NCI-H345 treated with DMSO at 0.1 percent for 48 hours (cell line): ENCODE measurements around the gene PCDHGA1.
"Not testable (repeated sequence)": the region's sequence is repeated elsewhere in the genome, so short reads cannot be mapped to it uniquely, and the experiment has no call there.

Source experiments
- DNase-seq: peaks from one replicate; lab custom pipeline; 2025; ENCODE audit not compliant: unreplicated experiment; lab: John Stamatoyannopoulos, UW

PCDHGA1 gene

GRCh38 chr5:141382469-141383294, 52.4 kb downstream of the PCDHGA1 start, which contains the start of gene PCDHGA7:
Gene PCDHGA7, plus strand, starts transcription at chr5:141382742. Its CDS starts 158 bp downstream, at chr5:141382900.
- DNase-seq = no peak

DNA sequence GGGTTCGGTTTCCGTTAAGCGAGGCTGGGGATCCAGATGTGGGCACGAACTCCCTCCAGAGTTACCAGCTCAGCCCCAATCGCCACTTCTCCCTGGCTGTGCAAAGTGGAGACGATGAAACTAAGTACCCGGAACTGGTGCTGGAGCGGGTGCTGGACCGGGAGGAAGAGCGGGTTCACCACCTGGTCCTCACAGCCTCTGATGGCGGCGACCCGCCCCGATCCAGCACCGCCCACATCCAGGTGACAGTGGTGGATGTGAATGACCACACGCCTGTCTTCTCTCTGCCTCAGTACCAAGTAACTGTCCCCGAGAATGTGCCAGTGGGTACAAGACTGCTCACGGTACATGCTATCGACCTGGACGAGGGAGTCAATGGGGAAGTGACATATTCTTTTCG, 53.0 kb downstream of the PCDHGA1 start:
- no peak for DNase-seq

GRCh38 chr5:141384471-141385267, 54.4 kb downstream of the PCDHGA1 start:
- DNase-seq = no peak

GRCh38 chr5:141387557-141388311, 57.4 kb downstream of the PCDHGA1 start, which contains the start of gene PCDHGB4:
Gene PCDHGB4, plus strand, starts transcription at chr5:141387698. Its CDS starts 187 bp downstream, at chr5:141387885.
- DNase-seq = not testable (repeated sequence)

DNA sequence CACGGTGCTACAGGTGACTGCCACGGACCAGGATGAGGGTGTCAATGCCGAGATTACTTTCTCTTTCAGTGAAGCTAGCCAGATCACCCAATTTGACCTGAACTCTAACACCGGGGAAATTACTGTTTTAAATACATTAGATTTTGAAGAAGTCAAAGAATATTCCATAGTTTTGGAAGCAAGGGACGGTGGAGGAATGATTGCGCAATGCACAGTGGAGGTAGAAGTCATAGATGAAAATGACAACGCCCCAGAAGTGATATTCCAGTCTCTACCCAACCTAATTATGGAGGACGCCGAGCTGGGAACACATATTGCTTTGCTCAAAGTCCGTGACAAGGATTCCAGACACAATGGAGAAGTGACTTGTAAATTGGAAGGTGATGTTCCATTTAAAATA, 58.3 kb downstream of the PCDHGA1 start:
- DNase-seq = no peak

DNA sequence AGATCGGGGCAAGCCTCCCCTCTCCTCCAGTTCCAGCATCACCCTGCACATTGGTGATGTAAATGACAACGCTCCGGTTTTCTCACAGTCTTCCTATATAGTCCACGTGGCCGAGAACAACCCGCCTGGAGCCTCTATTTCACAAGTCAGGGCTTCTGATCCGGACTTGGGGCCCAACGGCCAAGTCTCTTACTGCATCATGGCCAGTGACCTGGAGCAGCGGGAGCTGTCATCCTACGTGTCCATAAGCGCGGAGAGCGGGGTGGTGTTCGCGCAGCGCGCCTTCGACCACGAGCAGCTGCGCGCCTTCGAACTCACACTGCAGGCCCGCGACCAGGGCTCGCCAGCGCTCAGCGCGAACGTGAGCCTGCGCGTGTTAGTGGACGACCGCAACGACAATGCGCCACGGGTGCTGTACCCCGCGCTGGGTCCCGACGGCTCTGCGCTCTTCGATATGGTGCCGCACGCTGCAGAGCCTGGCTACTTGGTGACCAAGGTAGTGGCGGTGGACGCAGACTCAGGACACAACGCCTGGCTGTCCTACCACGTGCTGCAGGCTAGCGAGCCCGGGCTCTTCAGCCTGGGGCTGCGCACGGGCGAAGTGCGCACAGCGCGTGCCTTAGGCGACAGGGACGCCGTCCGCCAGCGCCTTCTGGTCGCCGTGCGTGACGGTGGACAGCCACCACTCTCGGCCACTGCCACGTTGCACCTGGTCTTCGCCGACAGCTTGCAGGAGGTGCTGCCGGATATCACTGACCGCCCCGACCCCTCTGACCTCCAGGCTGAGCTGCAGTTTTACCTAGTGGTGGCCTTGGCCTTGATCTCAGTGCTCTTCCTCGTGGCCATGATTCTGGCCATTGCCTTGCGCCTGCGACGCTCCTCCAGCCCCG, 59.1 kb downstream of the PCDHGA1 start:
- no peak for DNase-seq

- no peak for DNase-seq
Observed at GRCh38 chr5:141392429-141393198, 62.3 kb downstream of the PCDHGA1 start, which contains the start of gene PCDHGA8. Gene PCDHGA8, plus strand, starts transcription at chr5:141392633. Its CDS starts 181 bp downstream, at chr5:141392814.

DNA sequence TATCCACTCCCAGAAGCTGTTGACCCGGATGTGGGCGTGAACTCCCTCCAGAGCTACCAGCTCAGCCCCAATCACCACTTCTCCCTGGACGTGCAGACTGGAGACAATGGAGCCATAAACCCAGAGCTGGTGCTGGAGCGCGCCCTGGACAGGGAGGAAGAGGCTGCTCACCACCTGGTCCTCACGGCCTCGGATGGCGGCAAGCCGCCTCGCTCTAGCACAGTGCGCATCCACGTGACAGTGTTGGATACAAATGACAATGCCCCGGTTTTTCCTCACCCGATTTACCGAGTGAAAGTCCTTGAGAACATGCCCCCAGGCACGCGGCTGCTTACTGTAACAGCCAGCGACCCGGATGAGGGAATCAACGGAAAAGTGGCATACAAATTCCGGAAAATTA, 63.0 kb downstream of the PCDHGA1 start:
- DNase-seq = no peak

GRCh38 chr5:141394401-141395187, 64.3 kb downstream of the PCDHGA1 start:
- not testable (repeated sequence) for DNase-seq

DNA sequence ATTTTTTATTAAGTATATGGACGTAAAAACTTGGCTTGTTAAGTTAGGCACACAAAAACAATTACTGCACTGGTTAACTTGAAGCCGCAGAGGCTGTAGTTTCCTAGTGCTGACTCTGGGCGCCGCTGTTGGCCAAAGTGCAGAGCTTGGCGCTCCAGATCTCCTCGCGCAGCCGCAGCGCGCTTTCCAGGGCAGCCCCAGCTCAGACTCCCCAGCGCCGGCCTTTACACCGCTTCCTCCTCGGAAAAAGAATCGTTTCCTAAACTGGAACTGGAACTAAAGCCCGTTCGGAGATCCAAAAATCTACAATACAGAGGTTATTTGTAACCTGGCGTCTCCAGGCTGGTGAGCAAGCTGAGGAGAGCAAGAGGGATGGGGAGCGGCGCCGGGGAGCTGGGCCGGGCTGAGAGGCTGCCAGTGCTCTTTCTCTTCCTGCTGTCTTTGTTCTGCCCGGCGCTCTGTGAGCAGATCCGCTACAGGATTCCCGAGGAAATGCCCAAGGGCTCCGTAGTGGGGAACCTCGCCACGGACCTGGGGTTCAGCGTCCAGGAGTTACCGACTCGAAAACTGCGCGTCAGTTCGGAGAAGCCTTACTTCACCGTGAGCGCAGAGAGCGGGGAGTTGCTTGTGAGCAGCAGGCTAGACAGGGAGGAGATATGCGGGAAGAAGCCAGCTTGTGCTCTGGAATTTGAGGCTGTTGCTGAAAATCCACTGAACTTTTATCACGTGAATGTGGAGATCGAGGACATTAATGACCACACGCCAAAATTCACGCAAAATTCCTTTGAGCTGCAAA, 67.6 kb downstream of the PCDHGA1 start, which contains the start of gene PCDHGB5:
PCDHGB5 (plus strand) TSS at position 192 of the 796 bp plus-strand sequence; CDS start at position 373, 181 bp downstream.
- DNase-seq = not testable (repeated sequence)

DNA sequence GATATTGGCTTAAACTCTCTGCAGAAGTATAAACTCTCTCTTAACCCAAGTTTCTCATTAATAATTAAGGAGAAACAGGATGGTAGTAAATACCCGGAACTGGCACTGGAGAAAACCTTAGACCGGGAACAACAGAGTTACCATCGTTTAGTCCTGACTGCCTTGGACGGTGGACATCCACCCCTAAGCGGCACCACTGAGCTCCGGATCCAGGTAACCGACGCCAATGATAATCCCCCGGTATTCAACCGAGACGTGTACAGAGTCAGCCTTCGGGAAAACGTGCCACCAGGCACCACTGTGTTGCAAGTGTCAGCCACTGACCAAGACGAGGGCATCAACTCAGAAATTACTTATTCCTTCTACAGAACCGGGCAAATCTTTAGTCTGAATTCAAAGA, 68.3 kb downstream of the PCDHGA1 start:
- no peak for DNase-seq

DNA sequence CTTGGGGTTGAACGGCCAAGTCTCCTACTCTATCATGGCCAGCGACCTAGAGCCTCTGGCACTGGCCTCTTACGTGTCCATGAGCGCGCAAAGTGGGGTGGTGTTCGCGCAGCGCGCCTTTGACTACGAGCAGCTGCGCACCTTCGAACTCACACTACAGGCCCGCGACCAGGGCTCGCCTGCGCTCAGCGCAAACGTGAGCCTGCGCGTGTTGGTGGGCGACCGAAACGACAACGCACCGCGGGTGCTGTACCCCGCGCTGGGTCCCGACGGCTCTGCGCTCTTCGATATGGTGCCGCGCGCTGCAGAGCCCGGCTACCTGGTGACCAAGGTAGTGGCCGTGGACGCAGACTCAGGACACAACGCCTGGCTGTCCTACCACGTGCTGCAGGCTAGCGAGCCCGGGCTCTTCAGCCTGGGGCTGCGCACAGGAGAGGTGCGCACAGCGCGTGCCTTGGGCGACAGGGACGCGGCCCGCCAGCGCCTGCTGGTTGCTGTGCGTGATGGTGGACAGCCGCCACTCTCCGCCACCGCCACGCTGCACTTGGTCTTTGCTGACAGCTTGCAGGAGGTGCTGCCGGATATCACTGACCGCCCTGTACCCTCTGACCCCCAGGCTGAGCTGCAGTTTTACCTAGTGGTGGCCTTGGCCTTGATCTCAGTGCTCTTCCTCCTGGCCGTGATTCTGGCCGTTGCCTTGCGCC, 69.4 kb downstream of the PCDHGA1 start:
- no peak for DNase-seq

- DNase-seq = no peak
Observed at GRCh38 chr5:141402553-141403243, 72.4 kb downstream of the PCDHGA1 start, which contains the start of gene PCDHGA9. Gene PCDHGA9, plus strand, starts transcription at chr5:141402778. Its CDS starts 175 bp downstream, at chr5:141402953.

GRCh38 chr5:141403387-141403786, 73.1 kb downstream of the PCDHGA1 start:
- DNase-seq = no peak

- not testable (repeated sequence) for DNase-seq
Observed at GRCh38 chr5:141407790-141408505, 77.6 kb downstream of the PCDHGA1 start, which contains the start of gene PCDHGB6. Gene PCDHGB6, plus strand, starts transcription at chr5:141408021. Its CDS starts 182 bp downstream, at chr5:141408203.
